NCI-H2171 (cell line): Measurements from ENCODE around the gene ITPKA.
"Not testable (repeated sequence)": the region's sequence is repeated elsewhere in the genome, so short reads cannot be mapped to it uniquely, and the experiment has no call there.

Experiments used
- DNase-seq: peaks from one replicate; lab custom pipeline; 2025; lab: John Stamatoyannopoulos, UW

Gene ITPKA

DNA sequence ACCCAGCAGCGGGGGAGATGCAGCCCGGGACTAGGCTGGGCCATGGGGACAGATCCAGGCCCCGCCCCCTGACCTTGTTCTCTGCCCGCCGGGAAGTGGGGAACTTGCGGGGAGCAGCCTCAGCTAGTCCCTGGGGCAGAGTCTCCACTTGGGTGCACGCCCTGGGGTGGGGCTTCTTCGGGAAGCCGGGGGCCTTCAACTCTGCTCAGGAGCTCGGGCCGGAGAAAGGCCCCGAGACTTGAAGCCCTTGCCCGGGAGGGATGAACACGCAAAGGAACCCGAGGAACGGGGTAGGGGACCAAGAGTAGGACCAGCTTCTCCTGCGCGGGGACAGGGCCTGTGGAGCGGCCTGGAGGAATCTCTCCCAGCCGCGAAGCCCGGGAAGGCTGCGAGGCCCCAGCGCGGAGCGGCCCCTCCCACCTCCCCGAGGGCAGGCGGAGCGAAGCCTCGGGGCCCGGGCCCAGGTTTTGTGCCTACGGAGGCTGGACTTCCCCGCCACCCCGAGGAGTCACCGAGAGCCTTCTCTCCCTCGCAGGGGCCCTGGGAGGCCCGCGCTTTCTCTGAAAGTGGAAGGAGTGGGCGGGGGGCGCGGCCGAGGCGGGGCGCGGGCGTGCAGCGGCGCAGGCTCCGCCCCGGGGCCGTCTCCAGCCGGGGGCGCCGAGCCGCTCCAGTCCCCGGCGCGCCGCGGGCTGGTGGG, at the start of gene ITPKA:
Gene ITPKA (plus strand): TSS at position 670 of the 697 bp plus-strand sequence. CDS start 54 bp downstream, outside the sequence.
- DNase-seq: peak; percentile 81

- no peak for DNase-seq
These were observed 48.3 kb upstream of the ITPKA start for GRCh38 chr15:41445399-41445798.

GRCh38 chr15:41462084-41462795, 31.4 kb upstream of the ITPKA start:
- no peak for DNase-seq

GRCh38 chr15:41464889-41465580, 28.6 kb upstream of the ITPKA start:
- DNase-seq: no peak

DNA sequence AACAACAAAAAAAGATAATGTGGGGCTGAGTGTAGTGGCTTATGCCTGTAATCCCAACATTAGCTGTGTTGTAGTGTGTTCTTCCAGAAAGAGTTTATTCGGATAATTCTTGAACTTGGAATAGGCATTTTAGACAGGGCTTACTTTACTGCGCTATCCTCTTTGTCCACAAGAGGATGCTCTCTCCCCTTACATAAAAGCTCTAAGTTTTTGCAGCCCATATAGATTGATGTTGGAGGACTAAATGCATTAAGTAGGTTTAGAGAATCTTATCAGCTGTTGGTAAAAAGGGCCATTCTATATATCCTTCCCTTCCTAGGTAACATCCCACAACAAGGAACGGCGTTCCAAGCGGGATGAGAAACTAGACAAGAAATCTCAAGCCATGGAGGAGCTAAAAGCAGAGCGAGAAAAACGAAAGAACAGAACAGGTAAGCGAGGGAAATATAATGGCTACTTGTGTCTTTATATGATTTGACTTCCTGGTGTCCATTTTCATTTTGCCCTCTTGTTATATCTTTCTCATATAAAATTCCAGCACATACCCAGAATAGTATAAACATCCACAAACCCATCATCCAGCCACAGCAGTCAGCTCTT, 27.8 kb upstream of the ITPKA start:
- peak; percentile 16 for DNase-seq

DNA sequence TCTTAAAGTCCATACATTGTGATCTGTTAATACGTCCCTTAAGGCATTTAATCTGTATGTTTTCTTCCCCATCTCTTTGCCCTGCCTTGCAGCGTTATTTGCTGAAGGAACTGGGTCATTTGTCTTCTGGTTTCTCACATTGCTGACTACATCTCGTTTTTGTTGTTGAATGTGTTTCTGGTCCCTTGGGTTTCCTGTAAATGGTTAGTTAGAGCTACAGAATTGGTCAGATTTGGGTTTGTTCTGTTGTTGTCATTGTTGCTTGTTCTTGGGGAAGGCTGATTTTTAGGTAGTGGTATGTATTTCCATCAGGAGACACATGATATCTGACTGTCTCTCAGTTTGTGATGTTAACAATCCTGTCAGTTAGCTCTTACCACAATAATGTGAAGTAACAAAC, 27.0 kb upstream of the ITPKA start:
- no peak for DNase-seq

DNA sequence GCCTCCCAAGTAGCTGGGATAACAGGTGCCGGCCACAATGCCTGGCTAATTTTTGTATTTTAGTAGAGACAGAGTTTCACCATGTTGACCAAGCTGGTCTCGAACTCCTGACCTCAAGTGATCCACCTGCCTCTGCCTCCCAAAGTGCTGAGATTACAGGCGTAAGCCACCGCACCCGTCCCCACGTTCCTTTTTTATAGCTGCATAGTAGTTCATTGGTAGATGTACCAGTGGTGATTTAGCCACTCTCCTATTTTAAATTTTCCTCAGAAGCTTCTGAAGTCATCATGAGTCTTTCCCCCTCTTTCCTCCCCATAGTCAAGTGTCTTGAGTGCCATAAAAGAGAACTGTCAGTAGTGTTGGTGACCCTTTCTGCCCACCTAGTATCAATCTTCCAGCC, 24.0 kb upstream of the ITPKA start:
- not testable (repeated sequence) for DNase-seq

GRCh38 chr15:41473418-41473817, 20.3 kb upstream of the ITPKA start:
- no peak for DNase-seq

GRCh38 chr15:41474436-41474835, 19.2 kb upstream of the ITPKA start:
- DNase-seq: no peak

DNA sequence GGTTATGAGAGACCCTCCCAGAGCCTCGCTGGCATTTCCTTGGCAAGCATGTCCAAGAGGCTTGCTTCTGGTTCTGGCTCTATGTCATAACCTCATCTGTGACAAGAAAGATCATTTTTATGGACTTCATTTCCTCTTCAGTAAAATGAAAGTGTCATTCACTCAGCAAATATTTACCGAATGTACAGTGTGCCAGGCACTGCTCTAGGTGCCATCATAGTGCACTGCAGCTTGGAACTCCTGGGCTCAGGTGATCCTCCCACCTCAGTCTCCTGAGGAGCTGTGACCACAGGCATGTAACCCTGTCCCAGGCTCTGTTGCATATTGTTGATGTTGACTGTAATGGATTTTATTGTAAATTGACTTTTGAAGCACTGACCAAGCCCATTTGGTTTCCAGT, 18.7 kb upstream of the ITPKA start:
- DNase-seq: no peak

DNA sequence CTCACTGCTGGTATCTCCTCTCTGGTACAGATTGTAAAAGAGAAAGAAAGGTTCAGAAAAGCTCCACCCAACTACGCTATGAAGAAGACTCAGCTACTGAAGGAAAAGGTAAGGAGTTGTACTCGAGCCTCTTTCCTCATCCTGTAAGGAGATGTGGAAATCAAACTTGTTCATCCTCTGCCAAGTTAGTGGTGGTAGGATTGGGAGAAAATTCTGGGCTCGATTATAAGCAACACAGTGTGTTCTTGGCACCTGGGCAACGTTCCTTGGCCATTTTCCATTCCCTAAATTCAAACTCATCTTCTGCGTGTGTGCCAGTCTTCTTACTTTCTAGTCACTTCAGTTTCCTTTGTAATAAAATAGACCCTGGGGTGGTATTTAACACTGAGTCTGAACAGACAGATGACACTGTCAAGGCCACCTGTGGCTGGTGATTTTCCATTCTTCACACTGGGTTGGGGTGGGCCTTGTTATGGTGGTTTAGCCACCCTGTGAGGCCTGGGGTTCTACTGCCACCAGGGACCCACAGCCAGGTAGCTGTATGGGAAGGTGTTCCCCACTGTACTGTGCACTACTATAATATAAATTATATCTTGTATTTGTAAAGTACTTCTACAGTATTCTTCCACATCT, 17.1 kb upstream of the ITPKA start:
- no peak for DNase-seq

DNA sequence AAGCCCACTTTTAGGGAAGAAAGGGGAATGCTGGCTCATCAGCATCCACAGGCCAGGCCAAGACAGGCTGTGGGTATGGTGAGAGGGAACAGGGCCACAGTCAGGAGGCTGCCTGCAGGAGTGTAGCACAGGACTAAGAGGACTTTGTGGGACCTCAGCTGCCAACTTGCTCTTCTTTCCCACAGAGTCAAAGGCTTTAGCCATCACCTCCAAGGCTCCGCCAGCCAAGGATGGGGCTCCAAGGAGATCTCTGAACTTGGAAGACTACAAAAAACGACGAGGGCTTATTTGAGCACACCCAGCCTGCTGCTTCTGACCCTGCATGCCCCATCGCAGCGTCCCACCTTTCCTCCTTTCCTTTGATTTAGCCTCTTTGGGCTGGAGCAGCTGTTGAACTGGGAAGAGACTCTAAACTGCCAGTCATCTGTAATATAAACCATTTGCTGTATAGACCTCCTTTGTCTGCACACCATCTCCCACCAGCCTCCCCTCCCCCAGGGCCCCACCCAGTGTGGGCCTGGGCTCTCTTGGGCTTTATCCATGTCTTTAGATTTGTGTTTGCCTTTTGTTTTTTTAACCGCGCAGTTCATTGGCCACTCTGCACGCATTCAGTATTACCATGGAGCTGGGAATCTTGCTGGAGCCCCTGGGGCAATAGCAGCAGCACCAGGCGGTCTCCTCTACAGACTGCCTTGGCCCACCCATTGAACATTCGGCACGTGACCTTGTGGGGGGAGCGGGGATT, 13.1 kb upstream of the ITPKA start:
- no peak for DNase-seq

DNA sequence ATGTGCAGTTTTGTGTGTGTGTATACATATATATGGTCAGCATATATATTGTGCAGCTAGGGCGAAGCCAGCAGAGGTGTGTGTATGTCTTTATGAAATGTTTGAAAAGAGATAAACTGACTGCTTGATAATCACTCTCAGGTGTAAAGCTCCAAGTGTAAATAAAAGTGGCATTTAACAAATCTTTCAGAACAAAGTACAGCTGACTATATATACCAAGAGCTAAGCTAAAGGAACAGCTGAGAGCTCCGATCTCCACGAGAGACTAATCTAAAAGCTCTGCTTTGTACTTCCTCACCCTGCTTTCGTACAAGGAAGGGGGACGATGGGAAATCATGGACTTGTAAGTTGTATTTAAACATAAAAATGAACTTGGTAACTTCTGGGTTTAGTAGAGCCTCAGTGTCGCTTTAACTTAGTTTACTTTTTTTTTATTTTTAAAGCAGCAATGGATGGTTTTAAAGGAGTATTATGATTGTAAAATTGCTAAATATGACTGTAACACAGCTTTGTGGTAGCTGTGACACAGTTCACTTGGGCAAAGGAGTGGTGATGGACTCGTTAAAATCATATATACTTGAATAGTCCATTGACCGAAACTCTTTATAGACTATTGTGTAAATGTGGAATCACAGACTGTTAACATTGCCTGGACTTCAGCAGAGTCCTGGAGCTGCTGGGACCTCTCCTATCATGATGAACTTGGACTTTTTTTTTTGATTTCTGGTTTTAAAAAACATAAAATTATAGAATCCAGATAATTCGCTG, 11.4 kb upstream of the ITPKA start:
- DNase-seq: no peak

- DNase-seq: no peak
These were observed 10.6 kb upstream of the ITPKA start for GRCh38 chr15:41483115-41483514.

DNA sequence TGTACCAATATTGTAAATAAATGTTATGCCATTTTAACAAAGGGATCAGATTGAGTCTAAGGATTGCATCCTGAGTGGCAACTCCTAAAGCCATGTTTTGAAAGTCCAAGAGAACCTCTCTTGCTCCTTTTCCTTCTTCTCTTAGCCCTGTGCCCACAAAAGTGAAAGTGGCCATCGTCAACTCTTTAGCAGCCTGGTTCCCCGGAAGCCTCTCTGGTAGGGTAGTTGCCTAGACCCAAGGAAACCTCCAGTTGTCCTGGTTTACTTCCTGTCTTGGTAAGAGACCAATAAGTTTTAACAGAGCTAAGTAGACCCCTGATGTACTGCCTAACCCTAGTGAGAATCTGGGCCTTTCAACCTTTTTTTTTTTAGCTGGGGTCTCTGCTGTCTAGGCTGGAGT, 10.2 kb upstream of the ITPKA start:
- DNase-seq: no peak

DNA sequence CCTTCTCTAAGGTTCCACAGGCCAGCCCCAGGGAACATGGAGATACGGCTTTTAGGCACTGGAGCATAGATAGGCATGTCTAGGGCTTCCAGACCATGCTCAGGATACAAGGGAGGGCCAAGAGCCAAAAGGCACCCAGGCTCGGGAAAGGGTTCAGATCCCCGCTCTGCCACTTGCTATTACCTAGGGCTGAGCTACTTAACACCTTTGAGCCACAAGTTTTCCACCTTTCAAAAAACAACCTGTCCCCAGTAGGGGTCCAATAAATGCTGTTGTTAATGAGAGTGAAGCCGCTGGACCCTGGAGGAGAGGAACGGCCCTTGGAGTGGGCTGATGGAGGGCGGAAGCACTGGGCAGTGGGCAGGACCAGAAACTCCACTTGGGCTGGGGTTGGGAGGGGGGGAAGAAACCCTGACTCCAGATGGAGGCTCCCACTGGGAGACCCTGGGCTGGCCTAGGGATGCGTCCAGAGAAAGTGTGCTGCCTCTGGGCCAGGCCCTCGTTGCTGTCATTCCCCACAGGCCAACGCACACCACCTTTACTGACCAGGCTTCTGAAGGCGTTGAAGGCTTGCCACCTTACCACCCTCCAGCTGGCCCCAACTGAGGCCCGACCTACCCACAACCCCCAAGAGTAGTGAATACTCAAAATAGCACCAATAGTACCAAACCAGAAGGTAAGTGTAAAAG, 8.6 kb upstream of the ITPKA start:
- no peak for DNase-seq

DNA sequence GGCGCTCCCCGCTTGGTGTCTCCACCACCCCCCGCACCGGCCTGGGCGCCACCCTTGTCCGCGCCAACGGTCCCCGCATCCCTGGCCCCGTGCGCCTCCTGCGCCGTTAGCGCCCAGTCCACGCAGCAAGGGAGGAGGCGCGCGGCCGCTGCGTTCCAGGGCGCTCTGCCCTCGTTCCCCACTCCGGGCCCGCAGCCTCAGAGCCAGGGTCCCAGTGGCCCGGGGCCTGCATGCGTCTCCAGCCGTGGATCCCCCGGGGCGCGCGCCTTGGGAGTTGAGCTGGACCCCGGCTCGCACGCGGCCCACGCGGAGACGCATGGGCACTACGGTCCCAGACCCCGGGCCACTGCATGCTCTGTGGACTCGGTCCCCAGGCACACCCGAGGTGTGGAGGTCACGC, 7.4 kb upstream of the ITPKA start:
- DNase-seq: no peak

- DNase-seq: no peak
These were observed 6.3 kb upstream of the ITPKA start for GRCh38 chr15:41487381-41487780.

DNA sequence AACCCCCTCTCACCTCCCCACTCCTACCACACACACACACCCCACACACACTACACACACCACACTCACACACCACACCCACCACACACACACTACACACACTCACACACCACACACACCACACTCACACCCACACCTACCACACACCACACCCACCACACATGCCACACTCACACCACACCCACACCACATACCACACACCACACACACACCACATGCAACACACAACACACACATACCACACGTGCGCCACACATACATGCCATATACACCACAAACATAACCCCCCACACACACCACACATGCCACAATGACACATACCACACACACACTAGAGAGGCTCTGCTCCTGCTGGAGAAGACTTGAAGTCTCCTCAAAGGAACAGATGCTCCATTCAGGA, 5.9 kb upstream of the ITPKA start:
- DNase-seq: no peak

GRCh38 chr15:41489641-41490040, 4.0 kb upstream of the ITPKA start:
- DNase-seq: no peak
